Mucosa of rectum (tissue), 2 donors: Measurements from ENCODE around the gene SYT17.

ENCODE experiments used
- H3K27ac ChIP-seq, 2 donors: one replicate each; pipeline ENCODE4 v1.7.0; 2013; ENCODE audit warnings: inconsistent platforms in 2 of 2, low read depth in 2 of 2, low read length in 2 of 2
- H3K27me3 ChIP-seq, 2 donors: one replicate each; pipeline ENCODE4 v1.7.0; 2013; ENCODE audit warnings: low read length in 2 of 2; ENCODE audit not compliant: control insufficient read depth in 2 of 2, insufficient read depth in 2 of 2
- H3K36me3 ChIP-seq, 2 donors: one replicate each; pipeline ENCODE4 v1.7.0; 2013; ENCODE audit warnings: low read length in 2 of 2; ENCODE audit not compliant: control insufficient read depth in 2 of 2, insufficient read depth in 2 of 2
- H3K4me1 ChIP-seq, 2 donors: one replicate each; pipeline ENCODE4 v1.7.0; 2013; ENCODE audit warnings: low read length in 2 of 2, mild to moderate bottlenecking in 1 of 2; ENCODE audit not compliant: control insufficient read depth in 2 of 2, insufficient read depth in 2 of 2
- H3K4me3 ChIP-seq, 2 donors: one replicate each; pipeline ENCODE4 v1.7.0; 2013; ENCODE audit warnings: low read length in 2 of 2
- H3K9ac ChIP-seq, 2 donors: one replicate each; pipeline ENCODE4 v1.7.0; 2013; ENCODE audit warnings: low read length in 2 of 2, low read depth in 1 of 2, mild to moderate bottlenecking in 1 of 2
- H3K9me3 ChIP-seq, 2 donors: one replicate each; pipeline ENCODE4 v1.7.0; 2013; ENCODE audit warnings: low read length in 2 of 2; ENCODE audit not compliant: control insufficient read depth in 2 of 2
- donor health status: healthy.
- donor health status: Normal muscosa, but diverticular disease.

Gene SYT17

DNA sequence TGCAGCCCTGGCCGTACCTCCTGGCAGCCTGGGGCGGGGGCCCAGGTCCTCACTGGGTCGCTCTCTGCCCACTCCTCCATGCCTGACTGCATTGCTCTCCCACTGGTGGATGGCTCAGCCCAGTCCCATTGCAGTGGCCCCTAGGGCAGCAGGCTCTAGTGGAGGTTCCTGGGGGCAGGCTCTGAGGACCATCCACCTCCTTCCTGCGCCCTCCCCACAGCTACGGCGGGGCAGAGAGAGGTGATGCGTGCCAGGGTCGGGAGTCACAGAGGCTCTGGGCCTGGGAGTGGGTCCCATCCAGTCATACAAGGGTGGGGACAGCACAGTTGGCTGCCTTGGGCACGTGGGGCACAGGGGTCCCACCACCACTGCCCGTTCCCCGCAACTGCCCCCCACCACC, 73.5 kb downstream of the SYT17 start:
- no peaks in the 10 kb centered on the region for H3K9me3 ChIP-seq
- H3K4me3 ChIP-seq, result no peak overlapping the region
- H3K9ac ChIP-seq, result no peak overlapping the region
- no peaks in the 10 kb centered on the region for H3K36me3 ChIP-seq
- no peaks in the 10 kb centered on the region for H3K27me3 ChIP-seq
- H3K27ac ChIP-seq, result no peak overlapping the region
- H3K4me1 ChIP-seq, result peaks cover 0 to 18% of the 10 kb centered on the region in 2 donors

DNA sequence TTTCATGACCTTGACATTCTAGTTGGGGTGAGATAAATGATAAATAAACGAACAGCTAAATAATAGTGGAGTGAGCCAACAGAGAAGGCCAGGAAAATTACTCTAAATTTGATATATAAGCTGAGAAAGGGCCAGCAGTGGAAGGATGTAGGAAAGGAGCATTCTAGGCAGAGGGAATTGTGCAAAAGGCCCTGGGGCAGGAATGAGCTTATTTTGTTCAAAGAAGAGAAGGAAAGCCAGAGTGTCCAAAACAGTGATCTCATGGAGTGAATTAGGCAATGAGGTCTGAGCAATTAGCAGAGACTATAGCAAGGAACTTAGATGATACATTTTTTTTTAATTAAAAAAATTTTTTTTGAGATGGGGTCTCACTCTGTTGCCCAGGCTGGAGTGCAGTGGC, 74.1 kb downstream of the SYT17 start:
- Histone ChIP-seq H3K9me3 (no peaks in the 10 kb centered on the region), H3K9ac (no peak overlapping the region), H3K27ac (no peak overlapping the region), H3K4me1 (peaks cover 0 to 13% of the 10 kb centered on the region in 2 donors), H3K36me3 (no peaks in the 10 kb centered on the region), H3K27me3 (no peaks in the 10 kb centered on the region), H3K4me3 (no peak overlapping the region)

DNA sequence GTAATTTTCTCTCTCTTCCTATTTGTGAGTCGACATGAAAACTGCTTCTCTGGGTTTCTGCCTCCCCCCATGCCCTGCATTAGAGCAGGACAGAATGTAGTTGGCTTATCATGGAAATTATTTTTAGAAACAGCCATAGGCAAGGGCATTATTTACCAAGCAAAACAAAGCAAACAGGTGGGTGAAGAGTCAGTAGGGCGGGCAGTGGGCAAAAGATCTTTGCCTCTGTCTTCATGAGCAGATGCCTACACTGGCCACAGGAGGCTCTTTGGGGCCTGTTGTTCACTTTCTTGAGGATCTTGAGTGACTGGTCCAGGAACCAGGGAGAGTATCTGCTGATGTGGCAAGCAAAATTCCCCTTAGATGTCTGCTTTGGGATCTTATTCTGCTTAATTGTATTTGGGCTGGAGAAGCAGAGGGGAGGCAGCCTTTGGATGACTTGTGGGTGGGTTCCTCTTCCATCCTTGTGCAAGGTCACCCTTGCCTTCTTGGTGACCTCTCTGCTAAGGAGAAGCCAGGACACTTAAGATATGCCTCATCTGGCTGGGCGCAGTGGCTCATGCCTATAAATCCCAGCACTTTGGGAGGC, 75.0 kb downstream of the SYT17 start:
- H3K27ac ChIP-seq, result no peak overlapping the region
- no peaks in the 10 kb centered on the region for H3K9me3 ChIP-seq
- H3K4me1 ChIP-seq, result peaks cover 0 to 7% of the 10 kb centered on the region in 2 donors
- no peaks in the 10 kb centered on the region for H3K36me3 ChIP-seq
- no peaks in the 10 kb centered on the region for H3K27me3 ChIP-seq
- no peak overlapping the region for H3K9ac ChIP-seq
- no peak overlapping the region for H3K4me3 ChIP-seq

DNA sequence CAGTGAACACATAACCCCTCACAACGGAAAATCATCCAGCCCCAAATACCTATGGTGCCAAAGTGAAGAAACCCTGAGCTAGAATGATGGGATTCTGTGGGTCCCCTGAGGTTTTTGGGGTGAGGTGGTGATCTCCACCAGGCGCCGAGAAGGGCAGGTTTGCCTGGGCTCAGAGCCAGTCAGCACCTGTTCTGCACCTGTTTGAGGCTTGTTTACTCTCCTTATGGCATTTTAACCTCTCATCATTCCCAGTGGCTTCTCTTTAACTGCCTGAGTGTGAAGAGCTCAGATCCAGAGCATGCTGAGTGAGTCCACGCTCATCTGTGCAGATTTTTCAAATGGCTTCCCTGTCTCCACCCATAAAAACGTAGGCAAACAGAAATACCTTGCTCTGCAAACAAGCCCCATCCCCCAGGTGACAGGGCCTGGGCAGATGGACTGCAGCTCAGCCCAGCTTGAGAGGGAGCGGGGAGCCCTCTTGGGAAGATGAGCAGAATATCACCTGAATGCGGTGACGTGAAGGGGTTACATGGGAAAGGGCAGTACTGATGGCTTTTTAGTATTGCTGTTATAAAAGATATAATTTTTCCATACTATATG, 77.4 kb downstream of the SYT17 start:
- H3K9me3 ChIP-seq, result no peaks in the 10 kb centered on the region
- peak overlapping the region in 1 of 2 donors; percentile 41 for H3K27ac ChIP-seq
- no peaks in the 10 kb centered on the region for H3K36me3 ChIP-seq
- no peak overlapping the region for H3K4me3 ChIP-seq
- no peak overlapping the region for H3K9ac ChIP-seq
- H3K4me1 ChIP-seq, result peaks cover 0 to 7% of the 10 kb centered on the region in 2 donors
- H3K27me3 ChIP-seq, result no peaks in the 10 kb centered on the region

DNA sequence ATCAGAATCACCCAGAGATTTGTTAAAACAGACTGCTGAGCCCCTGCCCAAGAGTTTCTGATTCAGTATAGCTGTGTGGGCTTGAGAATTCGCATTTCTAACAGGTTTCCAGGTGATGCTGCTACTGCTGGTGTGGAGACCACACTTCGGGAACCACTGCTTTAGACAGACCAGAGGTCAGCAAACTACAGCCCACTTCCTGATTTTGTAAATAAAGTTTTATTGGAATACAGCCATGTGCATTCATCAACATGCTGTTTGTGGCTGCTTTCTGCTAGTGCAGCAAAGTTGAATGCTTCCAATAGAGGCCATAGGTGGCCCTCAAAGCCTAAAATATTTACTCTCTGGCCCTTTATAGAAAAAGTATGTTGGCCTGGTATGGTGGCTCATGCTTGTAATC, 84.9 kb downstream of the SYT17 start:
- no peaks in the 10 kb centered on the region for H3K27me3 ChIP-seq
- no peak overlapping the region for H3K9ac ChIP-seq
- H3K4me1 ChIP-seq, result no peaks in the 10 kb centered on the region
- H3K4me3 ChIP-seq, result no peak overlapping the region
- no peak overlapping the region for H3K27ac ChIP-seq
- H3K9me3 ChIP-seq, result no peaks in the 10 kb centered on the region
- H3K36me3 ChIP-seq, result no peaks in the 10 kb centered on the region

DNA sequence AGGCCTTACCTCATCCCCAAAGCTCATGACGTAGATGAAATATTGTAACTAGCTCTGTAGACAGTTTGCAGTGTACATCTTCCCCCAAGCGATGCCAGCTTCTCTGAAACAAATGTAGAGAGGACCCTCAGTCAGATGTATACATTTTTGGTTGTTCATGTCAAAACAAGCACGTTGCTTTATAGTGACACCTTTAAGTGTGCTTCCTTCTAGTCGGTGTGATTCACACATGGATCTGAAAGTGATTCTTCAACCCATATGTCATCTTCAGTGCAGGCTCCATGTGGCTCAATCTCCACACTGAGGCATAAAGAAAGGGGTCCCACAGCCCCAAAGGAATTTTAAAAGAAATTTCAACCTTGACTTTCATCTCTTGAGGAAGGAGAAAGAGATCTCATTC, 86.6 kb downstream of the SYT17 start:
- Histone ChIP-seq H3K9me3 (no peaks in the 10 kb centered on the region), H3K36me3 (no peaks in the 10 kb centered on the region), H3K4me1 (no peaks in the 10 kb centered on the region)

DNA sequence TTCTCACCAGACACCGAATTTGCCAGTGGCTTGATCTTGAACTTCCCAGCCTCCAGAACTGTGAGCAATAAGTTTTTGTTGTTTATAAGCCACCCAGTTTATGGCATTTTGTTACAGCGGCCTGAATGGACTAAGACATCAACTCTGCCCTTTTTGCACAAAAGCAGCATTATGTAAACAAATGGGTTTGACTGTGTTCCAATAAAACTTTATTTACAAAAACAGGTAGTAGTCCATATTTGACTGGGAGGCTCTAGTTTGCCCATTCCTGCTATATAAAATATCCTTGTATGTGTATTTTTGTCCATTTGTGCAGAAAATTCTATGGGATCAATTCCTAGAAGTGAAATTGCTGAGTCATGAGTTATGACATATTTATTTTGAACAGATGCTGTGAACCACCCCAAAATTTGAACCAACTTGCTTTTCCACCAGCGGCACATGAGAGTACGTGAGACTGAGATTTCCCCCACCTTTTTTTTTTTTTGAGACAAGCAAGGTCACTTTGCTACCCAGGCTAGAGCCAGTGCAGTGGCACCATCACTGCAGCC, 96.2 kb downstream of the SYT17 start:
- Histone ChIP-seq H3K36me3 (no peaks in the 10 kb centered on the region), H3K4me3 (no peak overlapping the region), H3K27ac (no peak overlapping the region), H3K4me1 (no peaks in the 10 kb centered on the region), H3K27me3 (no peaks in the 10 kb centered on the region), H3K9me3 (no peaks in the 10 kb centered on the region), H3K9ac (no peak overlapping the region)

More for the DNA sequence above, 86.6 kb downstream of the SYT17 start:
- Histone ChIP-seq H3K27ac (no peak overlapping the region), H3K9ac (no peak overlapping the region), H3K4me3 (no peak overlapping the region), H3K27me3 (no peaks in the 10 kb centered on the region)

DNA sequence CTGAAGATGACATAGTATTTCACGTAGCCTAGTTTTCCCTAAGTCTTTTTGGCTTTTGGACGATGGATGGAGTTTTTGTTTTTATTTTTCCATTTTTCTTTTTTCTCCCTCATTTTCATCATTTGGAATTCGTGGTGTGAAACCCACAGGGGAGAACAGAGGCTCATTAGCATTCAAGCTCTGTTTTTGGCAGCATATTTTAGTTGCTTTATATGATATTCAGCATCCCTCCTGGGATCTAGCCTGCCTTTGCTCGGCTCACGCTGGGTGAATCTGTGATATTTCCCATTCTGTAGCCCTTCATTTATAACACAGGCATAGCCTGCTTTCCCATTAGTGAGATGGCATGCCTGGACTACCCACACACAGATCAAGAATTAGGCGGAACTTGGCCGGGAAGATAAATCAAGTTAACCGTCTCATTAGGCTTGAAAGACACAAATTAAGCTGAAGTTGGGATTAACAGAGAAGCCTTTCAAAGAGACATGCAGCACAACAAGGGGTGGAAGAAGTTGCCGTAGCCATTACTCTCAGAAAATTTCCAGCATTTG, 97.4 kb downstream of the SYT17 start:
- H3K9me3 ChIP-seq, result no peaks in the 10 kb centered on the region
- H3K27me3 ChIP-seq, result no peaks in the 10 kb centered on the region
- H3K27ac ChIP-seq, result no peak overlapping the region
- no peaks in the 10 kb centered on the region for H3K36me3 ChIP-seq
- no peaks in the 10 kb centered on the region for H3K4me1 ChIP-seq
- no peak overlapping the region for H3K4me3 ChIP-seq
- no peak overlapping the region for H3K9ac ChIP-seq

DNA sequence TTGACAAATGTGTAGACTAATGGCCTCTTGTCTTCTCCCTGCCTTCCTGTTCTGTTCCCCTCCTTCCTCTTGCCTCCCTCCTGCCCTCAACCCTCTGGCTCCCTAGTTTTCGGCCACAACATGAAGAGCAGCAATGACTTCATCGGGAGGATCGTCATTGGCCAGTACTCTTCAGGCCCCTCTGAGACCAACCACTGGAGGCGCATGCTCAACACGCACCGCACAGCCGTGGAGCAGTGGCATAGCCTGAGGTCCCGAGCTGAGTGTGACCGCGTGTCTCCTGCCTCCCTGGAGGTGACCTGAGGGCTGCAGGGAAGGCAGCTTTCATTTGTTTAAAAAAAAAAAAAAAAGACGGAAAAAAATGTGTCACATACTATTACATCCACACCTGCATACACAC, 98.7 kb downstream of the SYT17 start:
- no peaks in the 10 kb centered on the region for H3K36me3 ChIP-seq
- H3K9ac ChIP-seq, result no peak overlapping the region
- no peaks in the 10 kb centered on the region for H3K27me3 ChIP-seq
- H3K4me3 ChIP-seq, result no peak overlapping the region
- no peaks in the 10 kb centered on the region for H3K9me3 ChIP-seq
- no peak overlapping the region for H3K27ac ChIP-seq
- no peaks in the 10 kb centered on the region for H3K4me1 ChIP-seq

DNA sequence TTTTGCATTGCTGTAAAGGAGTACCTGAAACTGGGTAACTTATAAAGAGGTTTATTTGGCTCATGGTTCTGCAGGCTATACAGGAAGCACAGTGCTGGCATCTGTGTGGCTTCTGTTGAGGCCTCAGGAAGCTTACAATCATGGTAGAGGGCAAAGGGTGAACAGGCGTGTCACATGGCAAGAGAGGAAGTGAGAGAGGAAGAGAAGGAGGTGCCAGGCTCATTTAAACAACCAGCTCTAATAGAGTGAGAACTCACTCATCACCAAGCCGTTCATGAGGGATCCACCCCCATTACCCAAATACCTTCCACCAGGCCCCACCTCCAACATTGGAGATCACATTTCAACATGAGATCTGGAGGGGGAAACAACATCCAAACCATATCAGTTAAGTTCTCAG, 101.1 kb downstream of the SYT17 start:
- no peaks in the 10 kb centered on the region for H3K36me3 ChIP-seq
- no peaks in the 10 kb centered on the region for H3K4me1 ChIP-seq
- no peaks in the 10 kb centered on the region for H3K9me3 ChIP-seq
- no peaks in the 10 kb centered on the region for H3K27me3 ChIP-seq
- no peak overlapping the region for H3K4me3 ChIP-seq
- H3K9ac ChIP-seq, result no peak overlapping the region
- H3K27ac ChIP-seq, result no peak overlapping the region
